DMS 273 treated with DMSO at 0.1 percent for 48 hours (cell line): ENCODE data around the gene OR2B6.

ENCODE experiments used
- DNase-seq: peaks from one replicate; lab custom pipeline; 2025; lab: John Stamatoyannopoulos, UW

The OR2B6 gene

DNA sequence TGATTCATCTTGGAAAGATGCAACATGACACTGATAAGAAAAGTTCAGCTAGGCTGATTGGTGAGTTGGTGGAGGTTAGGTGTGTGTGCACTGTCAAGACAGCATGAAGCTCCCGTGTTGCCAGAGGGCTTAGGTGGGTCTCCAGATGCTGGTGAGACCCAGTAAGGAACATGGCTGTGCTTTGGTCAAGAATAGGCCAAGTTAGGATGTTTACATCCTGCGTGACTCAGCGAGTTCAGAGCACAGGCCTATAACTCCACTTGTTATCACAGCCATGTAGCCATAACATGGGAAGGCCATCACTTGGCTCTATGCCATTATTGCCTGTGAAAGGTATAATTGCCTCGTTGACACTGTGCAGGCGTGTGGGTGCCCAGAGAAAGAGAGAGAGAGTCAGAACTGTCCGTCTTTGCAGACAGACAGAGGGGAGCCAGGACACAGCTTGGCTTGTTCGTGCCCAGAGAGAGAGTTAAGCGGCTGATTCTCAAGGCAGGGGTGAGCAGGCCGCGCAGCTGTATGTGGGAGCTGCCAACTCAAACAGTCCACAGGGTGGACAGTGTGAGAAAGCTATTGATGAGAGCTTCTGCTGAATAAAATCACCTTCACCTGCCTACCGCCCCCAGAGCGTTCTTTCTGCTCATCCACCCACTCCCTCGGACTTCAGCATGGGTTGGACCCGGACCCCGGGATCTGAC, 43.5 kb downstream of the OR2B6 start:
- no peak for DNase-seq

DNA sequence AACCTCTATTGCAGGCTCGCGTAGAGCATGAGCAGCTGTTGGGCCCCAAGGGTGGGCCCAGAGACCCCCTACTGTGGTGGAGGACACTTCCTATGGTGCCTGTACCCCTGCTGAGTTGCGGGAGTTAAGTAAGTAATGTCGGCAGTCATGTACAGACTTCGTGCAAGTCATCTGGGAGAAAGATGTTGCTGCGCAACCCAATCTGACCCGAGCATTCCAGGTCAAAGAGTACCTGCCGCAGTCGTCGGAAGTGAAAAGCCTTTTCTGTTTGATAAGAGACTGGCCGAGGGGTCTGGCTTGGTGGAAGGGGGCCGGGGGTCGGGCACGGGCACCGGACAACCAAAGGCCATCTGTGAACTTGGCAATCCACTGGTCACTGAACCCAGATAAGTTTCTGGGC, 44.3 kb downstream of the OR2B6 start:
- no peak for DNase-seq

DNA sequence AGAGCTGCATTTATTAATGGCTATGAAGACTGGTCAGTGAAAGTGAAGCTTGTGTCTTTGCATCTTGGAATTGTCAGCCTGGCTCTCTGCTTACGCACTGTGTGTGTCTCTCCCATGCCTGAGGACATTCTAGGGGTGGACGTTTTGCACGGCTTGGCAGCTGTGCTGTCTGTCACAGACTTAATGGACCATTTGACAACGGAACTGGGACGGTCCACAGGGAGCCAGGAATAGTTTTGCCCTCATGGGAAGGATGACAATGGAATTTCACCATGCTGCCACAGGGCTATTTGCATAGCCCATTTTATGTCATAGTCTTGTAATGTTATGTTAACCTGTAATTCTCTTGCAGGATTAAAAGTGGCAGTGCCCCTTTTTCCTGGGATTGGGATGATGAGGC, 44.7 kb downstream of the OR2B6 start:
- DNase-seq, result no peak

DNA sequence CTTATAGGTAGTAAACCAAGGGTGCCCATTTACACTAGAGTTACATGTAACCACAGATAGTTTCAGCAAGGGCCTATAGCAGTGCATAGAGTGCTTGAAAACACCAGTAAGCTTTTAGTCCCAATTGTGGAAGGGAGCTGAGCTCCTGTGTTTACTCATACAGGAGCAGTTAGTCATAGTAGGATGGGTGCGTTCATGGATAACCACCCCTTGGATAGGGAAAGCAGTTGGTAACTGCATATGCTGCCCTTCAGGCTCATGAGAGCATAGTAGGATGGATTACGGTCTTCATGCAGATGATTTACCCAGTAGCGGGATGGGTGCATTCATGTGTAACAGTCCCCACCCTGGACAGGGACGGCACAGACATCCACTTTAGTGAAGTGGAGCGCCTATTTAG, 45.1 kb downstream of the OR2B6 start:
- DNase-seq, result no peak

DNA sequence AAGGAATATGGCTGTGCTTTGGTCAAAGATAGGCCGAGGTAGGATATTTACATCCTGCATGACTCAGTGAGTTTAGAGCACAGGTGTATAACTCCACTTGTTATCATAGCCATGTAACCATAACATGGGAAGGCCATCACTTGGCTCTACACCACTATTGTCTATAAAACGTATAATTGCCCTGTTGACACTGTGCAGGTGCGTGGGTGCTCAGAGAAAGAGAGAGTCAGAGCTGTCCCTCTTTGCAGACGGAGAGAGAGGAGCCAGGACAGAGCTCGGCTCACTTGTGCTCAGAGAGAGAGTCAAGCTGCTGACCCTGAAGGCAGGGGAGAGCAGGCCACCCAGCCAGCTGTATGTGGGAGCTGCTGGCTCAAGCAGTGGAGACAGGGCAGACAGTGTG, 46.0 kb downstream of the OR2B6 start:
- DNase-seq, result no peak

DNA sequence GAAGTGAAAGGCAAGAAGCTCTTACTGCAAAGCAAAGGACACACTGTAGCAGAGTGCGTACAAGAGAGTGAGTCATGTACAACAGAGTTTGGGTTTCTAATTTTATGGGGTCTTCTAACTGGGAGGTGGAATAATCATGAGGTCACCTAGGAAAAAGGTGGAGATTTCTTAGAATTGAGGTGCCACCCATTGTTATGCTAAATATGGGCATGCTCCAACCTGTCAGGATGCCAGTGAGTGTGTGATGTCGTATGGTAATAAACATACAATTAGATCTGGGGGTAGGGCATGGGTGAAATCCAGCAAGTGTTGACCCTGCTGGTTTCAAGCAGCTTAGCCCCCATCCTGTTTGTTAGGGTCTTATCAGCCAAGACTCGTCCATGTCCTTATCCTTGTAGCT, 46.6 kb downstream of the OR2B6 start:
- no peak for DNase-seq

DNA sequence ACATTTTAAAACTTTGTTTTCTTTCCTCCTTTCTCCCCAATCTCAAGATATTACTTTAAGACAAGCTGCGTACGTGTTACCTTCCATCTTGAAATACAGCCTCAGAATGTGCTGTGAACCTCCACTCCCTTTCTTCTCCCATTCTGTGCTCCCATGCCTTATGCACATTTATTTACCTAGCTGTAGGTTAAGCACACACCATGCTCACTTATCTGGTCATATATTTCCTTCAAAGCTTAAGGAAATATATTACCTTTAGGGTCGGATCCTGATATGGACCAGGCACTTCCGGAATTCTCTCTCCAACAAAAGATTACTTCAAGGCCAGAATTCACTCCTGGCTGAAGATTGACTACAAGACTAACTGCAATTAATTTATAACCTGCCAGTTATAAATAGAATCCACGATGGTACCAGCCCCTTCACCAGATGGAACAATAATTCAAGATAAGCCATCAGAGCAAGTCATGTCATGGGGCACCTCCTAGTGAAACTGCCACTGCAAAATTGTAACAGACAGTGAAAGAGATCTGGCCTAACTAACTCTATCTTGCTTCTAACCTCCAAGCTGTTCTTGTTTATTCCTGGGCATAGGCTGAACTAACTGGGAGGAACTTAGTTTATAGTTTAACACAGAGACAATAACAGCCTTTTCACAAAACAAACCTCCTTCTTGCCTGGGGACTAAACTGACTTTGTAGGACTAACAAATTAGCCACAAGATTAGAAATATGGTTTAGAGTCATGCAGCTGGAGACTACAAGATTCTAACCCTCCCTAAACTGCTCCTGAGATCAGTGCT, 47.5 kb downstream of the OR2B6 start:
- DNase-seq, result no peak

DNA sequence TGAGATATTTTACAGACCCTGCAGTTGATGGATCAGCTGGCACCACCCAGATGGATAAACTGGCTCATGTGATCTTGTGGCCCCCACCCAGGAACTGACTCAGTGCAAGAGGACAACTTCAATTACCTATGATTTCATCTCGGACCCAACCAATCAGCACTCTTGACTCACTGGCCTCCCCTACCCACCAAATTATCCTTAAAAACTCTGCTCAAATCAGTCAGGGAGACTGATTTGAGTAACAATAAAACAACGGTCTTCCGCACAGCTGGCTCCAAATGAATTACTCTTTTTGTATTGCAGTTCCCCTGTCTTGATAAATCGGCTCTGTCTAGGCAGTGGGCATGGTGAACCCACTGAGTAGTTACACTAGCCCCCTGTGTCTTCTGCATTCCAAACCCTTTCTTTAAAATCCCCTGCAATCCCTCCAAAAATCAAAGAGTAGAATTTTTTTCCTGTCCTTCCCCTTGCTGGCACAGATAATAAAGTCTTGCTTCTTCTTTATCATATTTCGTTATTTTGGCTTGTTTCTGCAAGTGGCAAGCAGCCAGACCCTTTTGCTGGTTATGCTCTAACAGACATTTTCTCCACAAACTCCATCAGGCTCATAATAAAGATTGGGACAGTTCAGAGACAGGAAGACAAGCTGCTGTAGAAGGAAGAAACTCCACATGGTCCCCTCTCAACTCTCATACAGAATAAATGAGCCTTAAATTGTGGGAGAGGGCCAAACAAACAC, 48.3 kb downstream of the OR2B6 start:
- DNase-seq, result no peak

DNA sequence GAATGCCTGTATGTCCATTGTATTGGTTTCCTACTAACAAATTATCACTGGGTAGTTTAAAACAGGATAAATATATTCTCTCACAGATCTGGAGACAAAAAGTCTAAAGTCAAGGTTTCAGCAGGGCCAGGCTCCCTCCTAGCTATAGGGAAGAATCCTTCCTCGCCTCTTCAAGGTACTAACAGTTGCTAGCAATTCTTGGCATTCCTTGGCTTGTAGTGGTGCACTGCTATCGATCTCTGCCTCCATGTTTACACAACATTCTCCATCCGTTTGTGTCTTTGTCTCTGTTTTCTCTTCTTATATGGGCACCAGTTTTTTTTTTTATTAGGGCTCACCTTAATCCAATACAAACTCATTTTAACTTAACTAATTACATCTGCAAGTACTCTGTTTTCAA, 48.9 kb downstream of the OR2B6 start:
- DNase-seq, result no peak
